ENCODE results near the gene ASF1A.

The ASF1A gene

GRCh38 chr6:118953391-118953790, 59.4 kb downstream of the ASF1A start:
- Histone ChIP-seq H3K9me3 (ENCODE audit: insufficient read depth, low read depth, low read length) (no peaks in the 10 kb centered on the region), H3K79me2 (ENCODE audit: insufficient read depth, low read length) (no peaks in the 10 kb centered on the region), H3K4me1 (ENCODE audit: insufficient read depth, low read length, poor library complexity, severe bottlenecking) (no peaks in the 10 kb centered on the region), H4K20me1 (ENCODE audit: insufficient read depth, low read length, poor library complexity, severe bottlenecking) (no peaks in the 10 kb centered on the region), H3K4me3 (ENCODE audit: low read length, poor library complexity, severe bottlenecking) (no peak overlapping the region), H3K27me3 (ENCODE audit: insufficient read depth, low read length, poor library complexity, severe bottlenecking) (no peaks in the 10 kb centered on the region), H3K36me3 (ENCODE audit: insufficient read depth, low read length) (no peaks in the 10 kb centered on the region), H3K9me2 (replicated peaks; ENCODE audit: low read depth, low read length) (no peaks in the 10 kb centered on the region), H3K9ac (ENCODE audit: low read depth, low read length, poor library complexity, severe bottlenecking) (no peak overlapping the region), H3K4me2 (ENCODE audit: low read depth, low read length, poor library complexity, severe bottlenecking) (no peak overlapping the region), H2AFZ (ENCODE audit: low read length) (no peak overlapping the region), H3F3A (ENCODE audit: low read depth) (no peaks in the 10 kb centered on the region)
- TF ChIP-seq, protein P1, sequence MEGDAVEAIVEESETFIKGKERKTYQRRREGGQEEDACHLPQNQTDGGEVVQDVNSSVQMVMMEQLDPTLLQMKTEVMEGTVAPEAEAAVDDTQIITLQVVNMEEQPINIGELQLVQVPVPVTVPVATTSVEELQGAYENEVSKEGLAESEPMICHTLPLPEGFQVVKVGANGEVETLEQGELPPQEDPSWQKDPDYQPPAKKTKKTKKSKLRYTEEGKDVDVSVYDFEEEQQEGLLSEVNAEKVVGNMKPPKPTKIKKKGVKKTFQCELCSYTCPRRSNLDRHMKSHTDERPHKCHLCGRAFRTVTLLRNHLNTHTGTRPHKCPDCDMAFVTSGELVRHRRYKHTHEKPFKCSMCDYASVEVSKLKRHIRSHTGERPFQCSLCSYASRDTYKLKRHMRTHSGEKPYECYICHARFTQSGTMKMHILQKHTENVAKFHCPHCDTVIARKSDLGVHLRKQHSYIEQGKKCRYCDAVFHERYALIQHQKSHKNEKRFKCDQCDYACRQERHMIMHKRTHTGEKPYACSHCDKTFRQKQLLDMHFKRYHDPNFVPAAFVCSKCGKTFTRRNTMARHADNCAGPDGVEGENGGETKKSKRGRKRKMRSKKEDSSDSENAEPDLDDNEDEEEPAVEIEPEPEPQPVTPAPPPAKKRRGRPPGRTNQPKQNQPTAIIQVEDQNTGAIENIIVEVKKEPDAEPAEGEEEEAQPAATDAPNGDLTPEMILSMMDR (conservative IDR thresholded peaks at IDR 0.05; ENCODE audit: low read length) = no peak
- no peak for TF ChIP-seq EZH2phosphoT487 (IDR thresholded peaks at IDR 0.05; ENCODE audit: borderline replicate concordance)

Data from Loucy (cell line).